ENCODE data around the gene OGFR. TPM values are rescaled to one million over a fixed set of nuclear protein-coding genes. Genes with fewer than 3 reads are reported as not detected.
A peak's percentile ranks its signal among the peaks of the same experiment; 100 is the strongest.

The OGFR gene, protein sequence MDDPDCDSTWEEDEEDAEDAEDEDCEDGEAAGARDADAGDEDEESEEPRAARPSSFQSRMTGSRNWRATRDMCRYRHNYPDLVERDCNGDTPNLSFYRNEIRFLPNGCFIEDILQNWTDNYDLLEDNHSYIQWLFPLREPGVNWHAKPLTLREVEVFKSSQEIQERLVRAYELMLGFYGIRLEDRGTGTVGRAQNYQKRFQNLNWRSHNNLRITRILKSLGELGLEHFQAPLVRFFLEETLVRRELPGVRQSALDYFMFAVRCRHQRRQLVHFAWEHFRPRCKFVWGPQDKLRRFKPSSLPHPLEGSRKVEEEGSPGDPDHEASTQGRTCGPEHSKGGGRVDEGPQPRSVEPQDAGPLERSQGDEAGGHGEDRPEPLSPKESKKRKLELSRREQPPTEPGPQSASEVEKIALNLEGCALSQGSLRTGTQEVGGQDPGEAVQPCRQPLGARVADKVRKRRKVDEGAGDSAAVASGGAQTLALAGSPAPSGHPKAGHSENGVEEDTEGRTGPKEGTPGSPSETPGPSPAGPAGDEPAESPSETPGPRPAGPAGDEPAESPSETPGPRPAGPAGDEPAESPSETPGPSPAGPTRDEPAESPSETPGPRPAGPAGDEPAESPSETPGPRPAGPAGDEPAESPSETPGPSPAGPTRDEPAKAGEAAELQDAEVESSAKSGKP
- 47.3 TPM for total RNA-seq (2021; ENCODE audit: unreplicated experiment)
- 60.2 TPM for polyA plus RNA-seq (2012; ENCODE audit: insufficient read length)
- percentile 64 among the genes with signal in this experiment for Bru-seq, nascent RNA
- BruChase-seq, experiment 1, labeled RNA remaining after a 2-hour chase: percentile 82 among the genes with signal in this experiment
- BruChase-seq, experiment 2, labeled RNA remaining after a 6-hour chase: percentile 76 among the genes with signal in this experiment
- long read RNA-seq, transcript OGFR-201 (7 exons, 2,410 nt): major isoform, 96 of 138 reads
- long read RNA-seq, partial matches to known transcripts: 30 of 138 reads
- long read RNA-seq, other reads (novel, unspliced or antisense): 12 of 138 reads

DNA sequence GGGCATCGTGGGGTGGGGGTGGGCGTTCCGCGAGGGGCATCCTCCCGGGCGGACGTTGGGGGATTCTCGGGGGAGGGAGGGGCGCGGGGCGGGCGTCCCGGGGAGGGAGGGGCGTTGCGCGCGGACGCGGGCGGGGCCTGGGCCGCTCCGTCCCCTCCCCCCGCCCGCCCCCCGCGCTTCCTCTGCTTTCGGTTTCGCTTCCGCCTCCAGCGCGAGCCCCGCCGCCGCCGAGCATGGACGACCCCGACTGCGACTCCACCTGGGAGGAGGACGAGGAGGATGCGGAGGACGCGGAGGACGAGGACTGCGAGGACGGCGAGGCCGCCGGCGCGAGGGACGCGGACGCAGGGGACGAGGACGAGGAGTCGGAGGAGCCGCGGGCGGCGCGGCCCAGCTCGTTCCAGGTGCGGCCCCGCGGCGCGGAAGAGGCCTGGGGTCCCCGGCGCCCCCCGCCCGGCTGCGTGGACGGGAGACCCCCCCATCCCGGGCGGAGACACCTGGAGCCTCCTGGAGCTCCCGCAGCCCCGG, at the start of gene OGFR:
OGFR (plus strand) TSS at position 209 of the 528 bp plus-strand sequence; CDS start at position 234, 25 bp downstream.
- H3K4me1 ChIP-seq (ENCODE audit: control insufficient read depth, insufficient read depth, low read length): peaks cover 31% of the 10 kb centered on the region
- intact Hi-C loops (cut with micrococcal nuclease; ENCODE audit: unreplicated experiment): no loop called here
- DNase-seq (ENCODE audit: low read depth, low spot score): no peak
- H3K27me3 ChIP-seq (ENCODE audit: control insufficient read depth, insufficient read depth, low read length): no peaks in the 10 kb centered on the region
- ChIA-PET POLR2A (interaction anchor here (0.5 to 0.7 kb wide), 3 partner anchors 8 to 277 kb away, joined by 3 read pairs; partner anchors contain the start of gene MRGBP), CTCF (interaction anchor here (1.0 kb wide), 1 partner anchor 18 kb away, joined by 3 read pairs; no protein-coding TSS in a partner anchor)
- peak within 1 kb of the TSS; percentile 70 to 71 for H3K4me3 ChIP-seq (ENCODE audit: low read depth in 2 of 2, low read length in 2 of 2)
- TF ChIP-seq, protein P1, sequence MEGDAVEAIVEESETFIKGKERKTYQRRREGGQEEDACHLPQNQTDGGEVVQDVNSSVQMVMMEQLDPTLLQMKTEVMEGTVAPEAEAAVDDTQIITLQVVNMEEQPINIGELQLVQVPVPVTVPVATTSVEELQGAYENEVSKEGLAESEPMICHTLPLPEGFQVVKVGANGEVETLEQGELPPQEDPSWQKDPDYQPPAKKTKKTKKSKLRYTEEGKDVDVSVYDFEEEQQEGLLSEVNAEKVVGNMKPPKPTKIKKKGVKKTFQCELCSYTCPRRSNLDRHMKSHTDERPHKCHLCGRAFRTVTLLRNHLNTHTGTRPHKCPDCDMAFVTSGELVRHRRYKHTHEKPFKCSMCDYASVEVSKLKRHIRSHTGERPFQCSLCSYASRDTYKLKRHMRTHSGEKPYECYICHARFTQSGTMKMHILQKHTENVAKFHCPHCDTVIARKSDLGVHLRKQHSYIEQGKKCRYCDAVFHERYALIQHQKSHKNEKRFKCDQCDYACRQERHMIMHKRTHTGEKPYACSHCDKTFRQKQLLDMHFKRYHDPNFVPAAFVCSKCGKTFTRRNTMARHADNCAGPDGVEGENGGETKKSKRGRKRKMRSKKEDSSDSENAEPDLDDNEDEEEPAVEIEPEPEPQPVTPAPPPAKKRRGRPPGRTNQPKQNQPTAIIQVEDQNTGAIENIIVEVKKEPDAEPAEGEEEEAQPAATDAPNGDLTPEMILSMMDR (IDR thresholded peaks at IDR 0.05): no peak
- TF ChIP-seq POLR2AphosphoS5 (IDR thresholded peaks at IDR 0.05; ENCODE audit: low read depth, low read length) (peak; percentile 42; the same call in 1 of the 2 replicates), SIN3A (IDR thresholded peaks at IDR 0.05; ENCODE audit: borderline replicate concordance, insufficient read depth, low read depth, low read length) (peak; percentile 80; the same call in 1 of the 2 replicates)
- H3K27ac ChIP-seq (ENCODE audit: low read length): peak within 1 kb of the TSS; percentile 93
- H3K36me3 ChIP-seq (ENCODE audit: control insufficient read depth, insufficient read depth, low read length): peaks cover 5% of the 10 kb centered on the region
- in situ Hi-C loops (cut with HindIII; ENCODE audit: low pct_unique_long_range_greater_than_20kb, low sequenced_read_pairs): no loop called here
- BruUV-seq (replicated peaks): no TSS peak
- H3K9me3 ChIP-seq (ENCODE audit: control insufficient read depth, insufficient read depth, low read depth, low read length): no peaks in the 10 kb centered on the region
- peak; percentile 47 for ATAC-seq

DNA sequence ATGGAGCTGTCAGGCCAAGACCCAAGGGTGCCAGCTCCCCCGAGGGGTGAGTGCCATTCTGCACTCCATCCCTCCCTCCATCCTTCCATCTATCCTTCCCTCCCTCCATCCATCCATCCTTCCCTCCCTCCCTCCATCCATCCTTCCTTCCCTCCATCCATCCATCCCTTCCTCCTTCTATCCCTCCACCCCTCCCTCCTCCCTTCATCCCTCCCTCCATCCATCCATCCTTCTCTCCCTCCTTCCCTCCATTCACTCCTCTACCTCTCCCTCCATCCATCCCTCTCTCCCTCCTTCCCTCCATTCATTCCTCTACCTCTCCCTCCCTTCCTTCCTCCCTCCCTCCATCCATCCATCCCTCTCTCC, 49.7 kb upstream of the OGFR start:
- ATAC-seq (no peak), DNase-seq (ENCODE audit: low read depth, low spot score) (no peak)
- no peak overlapping the region for H3K4me3 ChIP-seq (ENCODE audit: low read depth in 2 of 2, low read length in 2 of 2)
- intact Hi-C loops (cut with micrococcal nuclease; ENCODE audit: unreplicated experiment) (no loop called here), in situ Hi-C loops (cut with HindIII; ENCODE audit: low pct_unique_long_range_greater_than_20kb, low sequenced_read_pairs) (no loop called here)
- ChIA-PET POLR2A (interaction anchor here (0.5 kb wide), 1 partner anchor 64 kb away, joined by 14 read pairs; no protein-coding TSS in a partner anchor), CTCF (no interaction called here)
- H3K4me1 ChIP-seq (ENCODE audit: control insufficient read depth, insufficient read depth, low read length): peaks cover 17% of the 10 kb centered on the region
- TF ChIP-seq, protein P1 (IDR thresholded peaks at IDR 0.05): no peak
- TF ChIP-seq POLR2AphosphoS5 (IDR thresholded peaks at IDR 0.05; ENCODE audit: low read depth, low read length): no peak
- no peak for TF ChIP-seq SIN3A (IDR thresholded peaks at IDR 0.05; ENCODE audit: borderline replicate concordance, insufficient read depth, low read depth, low read length)
- TF ChIP-seq, protein P2, sequence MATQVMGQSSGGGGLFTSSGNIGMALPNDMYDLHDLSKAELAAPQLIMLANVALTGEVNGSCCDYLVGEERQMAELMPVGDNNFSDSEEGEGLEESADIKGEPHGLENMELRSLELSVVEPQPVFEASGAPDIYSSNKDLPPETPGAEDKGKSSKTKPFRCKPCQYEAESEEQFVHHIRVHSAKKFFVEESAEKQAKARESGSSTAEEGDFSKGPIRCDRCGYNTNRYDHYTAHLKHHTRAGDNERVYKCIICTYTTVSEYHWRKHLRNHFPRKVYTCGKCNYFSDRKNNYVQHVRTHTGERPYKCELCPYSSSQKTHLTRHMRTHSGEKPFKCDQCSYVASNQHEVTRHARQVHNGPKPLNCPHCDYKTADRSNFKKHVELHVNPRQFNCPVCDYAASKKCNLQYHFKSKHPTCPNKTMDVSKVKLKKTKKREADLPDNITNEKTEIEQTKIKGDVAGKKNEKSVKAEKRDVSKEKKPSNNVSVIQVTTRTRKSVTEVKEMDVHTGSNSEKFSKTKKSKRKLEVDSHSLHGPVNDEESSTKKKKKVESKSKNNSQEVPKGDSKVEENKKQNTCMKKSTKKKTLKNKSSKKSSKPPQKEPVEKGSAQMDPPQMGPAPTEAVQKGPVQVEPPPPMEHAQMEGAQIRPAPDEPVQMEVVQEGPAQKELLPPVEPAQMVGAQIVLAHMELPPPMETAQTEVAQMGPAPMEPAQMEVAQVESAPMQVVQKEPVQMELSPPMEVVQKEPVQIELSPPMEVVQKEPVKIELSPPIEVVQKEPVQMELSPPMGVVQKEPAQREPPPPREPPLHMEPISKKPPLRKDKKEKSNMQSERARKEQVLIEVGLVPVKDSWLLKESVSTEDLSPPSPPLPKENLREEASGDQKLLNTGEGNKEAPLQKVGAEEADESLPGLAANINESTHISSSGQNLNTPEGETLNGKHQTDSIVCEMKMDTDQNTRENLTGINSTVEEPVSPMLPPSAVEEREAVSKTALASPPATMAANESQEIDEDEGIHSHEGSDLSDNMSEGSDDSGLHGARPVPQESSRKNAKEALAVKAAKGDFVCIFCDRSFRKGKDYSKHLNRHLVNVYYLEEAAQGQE (IDR thresholded peaks at IDR 0.05; ENCODE audit: insufficient read depth in 1 of 2, low read depth in 2 of 2, low read length in 1 of 2): no peak
- no peak for TF ChIP-seq TCF7L2 (IDR thresholded peaks at IDR 0.05; ENCODE audit: low read depth, low read length)
- H3K27me3 ChIP-seq (ENCODE audit: control insufficient read depth, insufficient read depth, low read length): no peaks in the 10 kb centered on the region
- H3K36me3 ChIP-seq (ENCODE audit: control insufficient read depth, insufficient read depth, low read length): no peaks in the 10 kb centered on the region
- BruUV-seq (replicated peaks): no TSS peak
- H3K9me3 ChIP-seq (ENCODE audit: control insufficient read depth, insufficient read depth, low read depth, low read length): no peaks in the 10 kb centered on the region
- H3K27ac ChIP-seq (ENCODE audit: low read length): no peak overlapping the region
